Measurements from ENCODE around the gene ADGRL2.

ADGRL2 gene

GRCh38 chr1:82032068-82032467, 231.3 kb downstream of the ADGRL2 start:
- no peaks in the 10 kb centered on the region for H3K4me1 ChIP-seq (ENCODE audit: control insufficient read depth, insufficient read depth, low read length)
- no peak overlapping the region for H3K4me3 ChIP-seq (ENCODE audit: low read depth, low read length)
- H3K27ac ChIP-seq (ENCODE audit: low read depth, low read length): no peak overlapping the region
- no peak overlapping the region for H3K9ac ChIP-seq (ENCODE audit: low read length)
- no peaks in the 10 kb centered on the region for H3K9me3 ChIP-seq (ENCODE audit: control insufficient read depth, insufficient read depth, low read depth, low read length)
- H3K27me3 ChIP-seq (ENCODE audit: control insufficient read depth, insufficient read depth, low read length): no peaks in the 10 kb centered on the region
- H3K36me3 ChIP-seq (ENCODE audit: control insufficient read depth, insufficient read depth, low read length): no peaks in the 10 kb centered on the region

GRCh38 chr1:82034812-82035211, 234.1 kb downstream of the ADGRL2 start:
- H3K9me3 ChIP-seq (ENCODE audit: control insufficient read depth, insufficient read depth, low read depth, low read length): no peaks in the 10 kb centered on the region
- H3K27ac ChIP-seq (ENCODE audit: low read depth, low read length): no peak overlapping the region
- no peaks in the 10 kb centered on the region for H3K36me3 ChIP-seq (ENCODE audit: control insufficient read depth, insufficient read depth, low read length)
- H3K4me3 ChIP-seq (ENCODE audit: low read depth, low read length): no peak overlapping the region
- no peak overlapping the region for H3K9ac ChIP-seq (ENCODE audit: low read length)
- H3K4me1 ChIP-seq (ENCODE audit: control insufficient read depth, insufficient read depth, low read length): no peaks in the 10 kb centered on the region
- no peaks in the 10 kb centered on the region for H3K27me3 ChIP-seq (ENCODE audit: control insufficient read depth, insufficient read depth, low read length)
